ENCODE results near the gene COL25A1. TPM values are rescaled to one million over a fixed set of nuclear protein-coding genes. Genes with fewer than 3 reads are reported as not detected.

The COL25A1 gene
- total RNA-seq, 1 experiment from 2014 or later: not detected

- TF ChIP-seq ZBTB33 (IDR thresholded peaks at IDR 0.05; ENCODE audit: extremely low read depth, insufficient replicate concordance, low read length): no peak
- no peak for TF ChIP-seq ATF3 (IDR thresholded peaks at IDR 0.05)
Observed at GRCh38 chr4:109206620-109207019, 95.8 kb downstream of the COL25A1 start (continued).

GRCh38 chr4:109205186-109205585, 97.3 kb downstream of the COL25A1 start:
- no peak overlapping the region for H2AFZ ChIP-seq (ENCODE audit: low read depth, low read length, poor library complexity, severe bottlenecking)
- DNase-seq (ENCODE audit: low read depth, low spot score) (no peak), ATAC-seq (no peak)
- no peaks in the 10 kb centered on the region for H3K79me2 ChIP-seq (ENCODE audit: insufficient read depth, low read length)
- H3K4me1 ChIP-seq (ENCODE audit: control insufficient read depth in 1 of 2, insufficient read depth in 2 of 2, low read length in 2 of 2): no peaks in the 10 kb centered on the region
- POLR2A ChIA-PET: no interaction called here
- RAD21 ChIA-PET (ENCODE audit: low non-redundant PET in 1 of 2, low total read pairs in 2 of 2, uncharacterized antibody in 2 of 2, unreplicated experiment in 2 of 2): no interaction called here
- peaks cover 75% of the 10 kb centered on the region for H3K27me3 ChIP-seq (ENCODE audit: insufficient read depth, low read length)
- H3K9me2 ChIP-seq (ENCODE audit: insufficient read depth): no peaks in the 10 kb centered on the region
- no TSS peak for BruUV-seq (replicated peaks)
- no peaks in the 10 kb centered on the region for H3K36me3 ChIP-seq (ENCODE audit: control insufficient read depth in 1 of 2, insufficient read depth in 2 of 2, low read length in 2 of 2)
- TF ChIP-seq POLR2A (IDR thresholded peaks at IDR 0.05; ENCODE audit: borderline replicate concordance, extremely low read depth, insufficient read depth, insufficient read length): no peak
- TF ChIP-seq ELF1 (IDR thresholded peaks at IDR 0.05; ENCODE audit: borderline replicate concordance, low read depth): no peak
- no peak for TF ChIP-seq REST (IDR thresholded peaks at IDR 0.05; ENCODE audit: low read depth)
- TF ChIP-seq TCF7L2 (IDR thresholded peaks at IDR 0.05; ENCODE audit: borderline replicate concordance, extremely low read depth, insufficient read depth, insufficient read length): no peak
- no peak for TF ChIP-seq RAD21 (IDR thresholded peaks at IDR 0.05; ENCODE audit: low read depth)
- TF ChIP-seq CTCF (IDR thresholded peaks at IDR 0.05 in 2 of 3, conservative IDR thresholded peaks at IDR 0.05 in 1 of 3; ENCODE audit: borderline replicate concordance in 1 of 3, insufficient read depth in 1 of 3, low read depth in 2 of 3, low read length in 2 of 3): no peak
- TF ChIP-seq JUND (IDR thresholded peaks at IDR 0.05): no peak
- no peak for TF ChIP-seq CBX3 (IDR thresholded peaks at IDR 0.05; ENCODE audit: low read depth)
- no peak for TF ChIP-seq MAX (IDR thresholded peaks at IDR 0.05)
- TF ChIP-seq ZFX (IDR thresholded peaks at IDR 0.05): no peak
- TF ChIP-seq POLR2AphosphoS5 (IDR thresholded peaks at IDR 0.05; ENCODE audit: low read depth, low read length): no peak
- TF ChIP-seq ZBTB33 (IDR thresholded peaks at IDR 0.05; ENCODE audit: extremely low read depth, insufficient replicate concordance, low read length): no peak
- no peak for TF ChIP-seq EZH2 (IDR thresholded peaks at IDR 0.05)
- no peak for TF ChIP-seq FOSL1 (IDR thresholded peaks at IDR 0.05; ENCODE audit: low read depth)
- H3K9me3 ChIP-seq (ENCODE audit: control insufficient read depth in 1 of 2, insufficient read depth in 1 of 2, low read depth in 1 of 2, low read length in 2 of 2): no peaks in the 10 kb centered on the region
- H3K4me3 ChIP-seq (replicated peaks in 1 of 2; ENCODE audit: low read depth in 1 of 2, low read length in 2 of 2): no peak overlapping the region
- no peak overlapping the region for H3K9ac ChIP-seq (ENCODE audit: low read length)
- CTCF ChIA-PET: no interaction called here
- intact Hi-C loops (cut with micrococcal nuclease): no loop called here
- H3K27ac ChIP-seq (ENCODE audit: low read depth, low read length): no peak overlapping the region
- H4K20me1 ChIP-seq (ENCODE audit: insufficient read depth): no peaks in the 10 kb centered on the region
- no peak overlapping the region for H3K4me2 ChIP-seq (ENCODE audit: low read length)
